ENCODE data around the gene SETDB2. TPM values are rescaled to one million over a fixed set of nuclear protein-coding genes. Genes with fewer than 3 reads are reported as not detected.

SETDB2 gene
- total RNA-seq, 6 experiments from 2014 or later: 3.7 to 6.7 (median 4.6) TPM

- 93% methylated on average over 7 of the region's 7 CpGs for WGBS (ENCODE audit: insufficient coverage, low coverage, low lambda C conversion rate, missing lambda C conversion rate)
- intact Hi-C loops (cut with DNase I): no loop called here
- Histone ChIP-seq H3K27ac (no peak overlapping the region), H3K9me3 (no peaks in the 10 kb centered on the region), H3K4me1 (no peaks in the 10 kb centered on the region), H3K27me3 (no peaks in the 10 kb centered on the region), H3K4me3 (no peak overlapping the region), H3K36me3 (peaks cover 0 to 45% (median 13%) of the 10 kb centered on the region in 4 donors)
- TF ChIP-seq POLR2A (IDR thresholded peaks at IDR 0.05) (no peak), CTCF (IDR thresholded peaks at IDR 0.05) (no peak)
- ATAC-seq (no peak), DNase-seq (no peak)
These were observed 32.5 kb downstream of the SETDB2 start for GRCh38 chr13:49476529-49476928.

GRCh38 chr13:49481788-49482187, 37.7 kb downstream of the SETDB2 start:
- WGBS (ENCODE audit: insufficient coverage, low coverage, low lambda C conversion rate, missing lambda C conversion rate): 76% methylated on average over 5 of the region's 5 CpGs
- Histone ChIP-seq H3K36me3 (peaks cover 0 to 50% (median 9%) of the 10 kb centered on the region in 4 donors), H3K4me3 (no peak overlapping the region), H3K4me1 (no peaks in the 10 kb centered on the region), H3K9me3 (no peaks in the 10 kb centered on the region), H3K27ac (no peak overlapping the region), H3K27me3 (no peaks in the 10 kb centered on the region)
- TF ChIP-seq CTCF (IDR thresholded peaks at IDR 0.05): no peak
- no peak for TF ChIP-seq POLR2A (IDR thresholded peaks at IDR 0.05)
- intact Hi-C loops (cut with DNase I): no loop called here
- DNase-seq (no peak), ATAC-seq (no peak)

GRCh38 chr13:49488563-49488962, 44.5 kb downstream of the SETDB2 start:
- ATAC-seq: no peak
- Histone ChIP-seq H3K9me3 (no peaks in the 10 kb centered on the region), H3K4me3 (no peak overlapping the region), H3K4me1 (no peaks in the 10 kb centered on the region), H3K27me3 (no peaks in the 10 kb centered on the region), H3K27ac (no peak overlapping the region), H3K36me3 (peaks cover 0 to 19% (median 0%) of the 10 kb centered on the region in 4 donors)
- no peak for DNase-seq
- WGBS (ENCODE audit: insufficient coverage, low coverage, low lambda C conversion rate, missing lambda C conversion rate): 97% methylated on average over 2 of the region's 2 CpGs
- intact Hi-C loops (cut with DNase I): no loop called here
- TF ChIP-seq POLR2A (IDR thresholded peaks at IDR 0.05) (no peak), CTCF (IDR thresholded peaks at IDR 0.05) (no peak)

- DNase-seq (no peak), ATAC-seq (no peak)
- Histone ChIP-seq H3K9me3 (no peaks in the 10 kb centered on the region), H3K27me3 (no peaks in the 10 kb centered on the region), H3K27ac (peak overlapping the region; percentile 82 to 96 (median 90)), H3K4me1 (peaks cover 0 to 4% (median 0%) of the 10 kb centered on the region in 4 donors), H3K4me3 (peak overlapping the region; percentile 62 to 75 (median 62)), H3K36me3 (no peaks in the 10 kb centered on the region)
- no peak for TF ChIP-seq POLR2A (IDR thresholded peaks at IDR 0.05)
- peak in 1 of 4 donors; percentile 8 for TF ChIP-seq CTCF (IDR thresholded peaks at IDR 0.05)
- WGBS (ENCODE audit: insufficient coverage, low coverage, low lambda C conversion rate, missing lambda C conversion rate): 33% methylated on average over 2 of the region's 2 CpGs
- intact Hi-C loops (cut with DNase I): no loop called here
These were observed 50.6 kb downstream of the SETDB2 start for GRCh38 chr13:49494645-49495044.
